ENCODE results near the gene AK8. TPM values are rescaled to one million over a fixed set of nuclear protein-coding genes. Genes with fewer than 3 reads are reported as not detected.

The AK8 gene
- total and polyA plus RNA-seq, 8 donors = 0.56 to 0.89 (median 0.60) TPM; not detected in 5

- Histone ChIP-seq H3K27me3 (no peaks in the 10 kb centered on the region), H3K4me3 (no peak overlapping the region), H3K36me3 (no peaks in the 10 kb centered on the region), H3K27ac (no peak overlapping the region), H3K4me1 (no peaks in the 10 kb centered on the region), H3K9me3 (no peaks in the 10 kb centered on the region)
- WGBS, 5 donors = 77 to 86% (median 82%) methylated on average over 5 of the region's 5 CpGs
- TF ChIP-seq POLR2AphosphoS5 (IDR thresholded peaks at IDR 0.05) (no peak), CTCF (IDR thresholded peaks at IDR 0.05) (no peak), EP300 (IDR thresholded peaks at IDR 0.05) (no peak), POLR2A (IDR thresholded peaks at IDR 0.05) (no peak)
- intact Hi-C loops (cut with DNase I; ENCODE audit: low total_unique reads) = no loop called here
- DNase-seq = no peak
Measured at GRCh38 chr9:132842124-132843044, 35.7 kb downstream of the AK8 start.

GRCh38 chr9:132840980-132841379 is 37.1 kb downstream of the AK8 start:
- no peak for DNase-seq
- H3K27me3 ChIP-seq = no peaks in the 10 kb centered on the region
- H3K9me3 ChIP-seq = no peaks in the 10 kb centered on the region
- no peak overlapping the region for H3K27ac ChIP-seq
- H3K4me1 ChIP-seq = no peaks in the 10 kb centered on the region
- no peak overlapping the region for H3K4me3 ChIP-seq
- WGBS, 5 donors = 85 to 91% (median 87%) methylated on average over 13 of the region's 13 CpGs
- intact Hi-C loops (cut with DNase I; ENCODE audit: low total_unique reads) = no loop called here
- no peak for TF ChIP-seq CTCF (IDR thresholded peaks at IDR 0.05)
- no peak for TF ChIP-seq EP300 (IDR thresholded peaks at IDR 0.05)
- no peak for TF ChIP-seq POLR2A (IDR thresholded peaks at IDR 0.05)
- TF ChIP-seq POLR2AphosphoS5 (IDR thresholded peaks at IDR 0.05) = no peak
- no peaks in the 10 kb centered on the region for H3K36me3 ChIP-seq

- Histone ChIP-seq H3K4me1 (no peaks in the 10 kb centered on the region), H3K27me3 (no peaks in the 10 kb centered on the region), H3K36me3 (no peaks in the 10 kb centered on the region), H3K4me3 (no peak overlapping the region), H3K9me3 (no peaks in the 10 kb centered on the region), H3K27ac (no peak overlapping the region)
- TF ChIP-seq EP300 (IDR thresholded peaks at IDR 0.05) (no peak), CTCF (IDR thresholded peaks at IDR 0.05) (no peak), POLR2A (IDR thresholded peaks at IDR 0.05) (no peak), POLR2AphosphoS5 (IDR thresholded peaks at IDR 0.05) (no peak)
- intact Hi-C loops (cut with DNase I; ENCODE audit: low total_unique reads) = no loop called here
- 84 to 91% (median 89%) methylated on average over 4 of the region's 4 CpGs for WGBS, 5 donors
- DNase-seq = no peak
Measured at GRCh38 chr9:132838291-132838690, 39.8 kb downstream of the AK8 start.

- no peaks in the 10 kb centered on the region for H3K27me3 ChIP-seq
- TF ChIP-seq POLR2A (IDR thresholded peaks at IDR 0.05) (no peak), EP300 (IDR thresholded peaks at IDR 0.05) (no peak), CTCF (IDR thresholded peaks at IDR 0.05) (no peak), POLR2AphosphoS5 (IDR thresholded peaks at IDR 0.05) (no peak)
- intact Hi-C loops (cut with DNase I; ENCODE audit: low total_unique reads) = no loop called here
- H3K4me1 ChIP-seq = no peaks in the 10 kb centered on the region
- H3K4me3 ChIP-seq = no peak overlapping the region
- H3K9me3 ChIP-seq = no peaks in the 10 kb centered on the region
- DNase-seq = no peak
- 73 to 87% (median 84%) methylated on average over 16 of the region's 16 CpGs for WGBS, 5 donors
- no peaks in the 10 kb centered on the region for H3K36me3 ChIP-seq
- H3K27ac ChIP-seq = no peak overlapping the region
Measured at GRCh38 chr9:132837501-132838286, 40.4 kb downstream of the AK8 start.

Measured in stomach (tissue), 9 donors.